ENCODE measurements around the gene CSKMT.

GRCh38 chr11:62646825-62647608 is 18.1 kb upstream of the CSKMT start:
- TF ChIP-seq CTCF (IDR thresholded peaks at IDR 0.05): no peak
- no peak for TF ChIP-seq POLR2A (IDR thresholded peaks at IDR 0.05)

Measured in Peyer's patch (tissue), 4 donors.